Anterior cingulate cortex (tissue), 58 donors: ENCODE data around the gene SYS1.

ENCODE experiments used
- DNase-seq, 58 donors: peaks; one replicate each; lab custom pipeline; 2025; lab: John Stamatoyannopoulos, UW

The SYS1 gene

GRCh38 chr20:45354423-45355208 is 8.3 kb upstream of the SYS1 start:
- no peak for DNase-seq

- no peak for DNase-seq
Observed at GRCh38 chr20:45355209-45356084, 7.5 kb upstream of the SYS1 start.

- peak in 50 of 58 donors; percentile 18 to 87 (median 62) for DNase-seq
Observed at GRCh38 chr20:45358282-45359068, 4.5 kb upstream of the SYS1 start.

- DNase-seq = peak in 1 of 58 donors; percentile 6
Observed at GRCh38 chr20:45359069-45359405, 3.9 kb upstream of the SYS1 start.

GRCh38 chr20:45359406-45360148 is 3.4 kb upstream of the SYS1 start:
- DNase-seq = no peak

- DNase-seq = no peak
Observed at GRCh38 chr20:45361793-45362192, 1.2 kb upstream of the SYS1 start.

GRCh38 chr20:45363611-45364492 is 896 bp downstream of the SYS1 start:
- no peak for DNase-seq

GRCh38 chr20:45365444-45365970 is 2.6 kb downstream of the SYS1 start:
- DNase-seq = no peak

GRCh38 chr20:45366192-45366591 is 3.2 kb downstream of the SYS1 start:
- no peak for DNase-seq

GRCh38 chr20:45366631-45367030 is 3.7 kb downstream of the SYS1 start:
- no peak for DNase-seq

GRCh38 chr20:45367126-45367525 is 4.2 kb downstream of the SYS1 start:
- no peak for DNase-seq

GRCh38 chr20:45368221-45368980 is 5.4 kb downstream of the SYS1 start:
- no peak for DNase-seq

- DNase-seq = no peak
Observed at GRCh38 chr20:45370571-45371160, 7.7 kb downstream of the SYS1 start.

GRCh38 chr20:45372241-45372640 is 9.3 kb downstream of the SYS1 start:
- no peak for DNase-seq

GRCh38 chr20:45372646-45373352 is 9.8 kb downstream of the SYS1 start:
- DNase-seq = peak in 52 of 58 donors; percentile 8 to 81 (median 47)

GRCh38 chr20:45373353-45374100 is 10.6 kb downstream of the SYS1 start:
- DNase-seq = peak in 56 of 58 donors; percentile 34 to 91 (median 77)
